ENCODE measurements around the gene FARS2. TPM values are rescaled to one million over a fixed set of nuclear protein-coding genes. Genes with fewer than 3 reads are reported as not detected.

Gene FARS2
- total and polyA plus RNA-seq, 5 experiments from 2014 or later, result 13.6 to 39.1 (median 28.1) TPM

DNA sequence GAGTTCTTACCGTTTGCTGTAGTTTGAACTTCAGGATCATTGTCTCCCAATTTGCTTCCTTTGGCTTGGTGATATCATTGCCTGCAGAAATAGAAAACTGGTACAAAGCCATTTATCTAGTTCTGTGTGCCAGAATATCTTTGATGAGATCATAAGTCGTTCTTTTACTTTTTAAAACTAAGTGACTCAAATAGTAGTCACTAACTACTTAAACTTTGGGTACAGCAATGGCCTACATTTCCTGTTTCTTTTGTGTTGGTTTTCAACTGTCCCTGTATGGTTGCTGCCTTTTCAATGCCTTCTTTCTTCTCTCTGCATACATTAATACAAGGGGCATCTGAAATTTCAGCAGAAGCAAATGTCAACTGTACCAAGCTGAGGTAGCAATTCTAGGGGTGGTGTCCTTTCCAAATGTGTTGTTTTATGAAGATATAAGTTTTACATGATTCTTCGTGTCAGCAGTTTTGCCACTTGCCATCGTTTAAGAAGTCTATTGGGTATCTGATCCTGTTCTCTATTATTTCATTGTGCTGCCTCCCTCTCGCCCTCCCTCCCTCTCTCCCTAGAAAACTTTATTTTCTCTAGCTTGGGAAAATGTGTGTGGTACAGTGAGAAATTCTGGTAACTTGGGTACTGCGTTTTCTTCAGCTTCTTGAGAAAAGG is 238.5 kb downstream of the FARS2 start:
- Mint-ChIP-seq H3K4me3 (peak overlapping the region in 1 of 10 donors; percentile 10), H3K27me3 (no peaks in the 10 kb centered on the region), H3K27ac (peak overlapping the region in 1 of 10 donors; percentile 9), H3K36me3 (peaks cover 0 to 13% (median 12%) of the 10 kb centered on the region in 3 donors), H3K9me3 (no peaks in the 10 kb centered on the region), H3K4me1 (peaks cover 7 to 28% (median 22%) of the 10 kb centered on the region in 4 donors)
- POLR2A ChIA-PET, result no interaction called here
- ATAC-seq (no peak), DNase-seq (no peak)

DNA sequence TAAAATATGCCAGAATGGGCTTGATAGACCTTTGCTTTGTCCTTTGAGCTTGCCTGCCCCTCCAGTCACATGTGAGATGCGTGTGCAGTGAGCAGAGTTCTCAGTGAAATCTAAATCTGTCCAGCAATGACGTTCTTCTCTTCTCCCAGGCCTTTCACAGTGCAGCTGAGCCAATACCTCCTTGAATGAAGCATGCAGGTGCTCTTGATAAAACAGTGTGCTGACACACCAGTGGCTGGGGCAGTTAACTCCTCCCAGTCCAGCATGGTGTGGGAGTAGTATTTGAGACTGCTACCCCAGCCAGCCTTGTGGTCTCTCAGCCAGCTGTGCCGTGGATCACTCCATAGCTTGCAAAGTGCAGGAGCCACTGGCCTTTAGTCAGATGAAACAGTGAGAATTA is 240.5 kb downstream of the FARS2 start:
- Mint-ChIP-seq H3K27ac (no peak overlapping the region), H3K36me3 (peaks cover 0 to 13% (median 12%) of the 10 kb centered on the region in 3 donors), H3K27me3 (no peaks in the 10 kb centered on the region), H3K9me3 (no peaks in the 10 kb centered on the region), H3K4me1 (peaks cover 10 to 45% (median 33%) of the 10 kb centered on the region in 4 donors), H3K4me3 (no peak overlapping the region)
- POLR2A ChIA-PET, result no interaction called here
- ATAC-seq (no peak), DNase-seq (no peak)

DNA sequence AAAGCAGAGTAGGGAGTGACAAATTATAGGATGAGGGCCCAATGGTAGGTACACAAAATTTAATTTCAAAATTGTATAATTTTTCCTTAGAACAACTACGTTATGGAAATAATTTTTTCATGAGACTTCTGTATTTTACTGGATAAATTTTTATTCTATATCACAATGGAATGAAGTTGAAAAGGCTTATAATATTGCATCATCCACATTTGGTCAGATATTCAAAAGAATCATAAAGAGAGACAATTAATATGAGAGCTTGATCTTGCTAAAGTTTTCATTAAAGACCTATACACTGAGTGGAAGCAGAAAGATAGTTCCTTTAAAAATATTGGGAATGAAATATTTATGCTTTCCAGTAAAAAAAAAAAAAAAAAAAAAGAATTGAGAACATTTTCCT is 242.8 kb downstream of the FARS2 start:
- Mint-ChIP-seq H3K9me3 (no peaks in the 10 kb centered on the region), H3K27ac (no peak overlapping the region), H3K27me3 (no peaks in the 10 kb centered on the region), H3K36me3 (peaks cover 0 to 15% (median 5%) of the 10 kb centered on the region in 3 donors), H3K4me3 (no peak overlapping the region), H3K4me1 (peaks cover 21 to 55% (median 42%) of the 10 kb centered on the region in 4 donors)
- POLR2A ChIA-PET, result interaction anchor here (0.6 kb wide), 1 partner anchor 312 kb away, joined by 3 read pairs; no protein-coding TSS in a partner anchor
- DNase-seq, result no peak
- ATAC-seq, result no peak

DNA sequence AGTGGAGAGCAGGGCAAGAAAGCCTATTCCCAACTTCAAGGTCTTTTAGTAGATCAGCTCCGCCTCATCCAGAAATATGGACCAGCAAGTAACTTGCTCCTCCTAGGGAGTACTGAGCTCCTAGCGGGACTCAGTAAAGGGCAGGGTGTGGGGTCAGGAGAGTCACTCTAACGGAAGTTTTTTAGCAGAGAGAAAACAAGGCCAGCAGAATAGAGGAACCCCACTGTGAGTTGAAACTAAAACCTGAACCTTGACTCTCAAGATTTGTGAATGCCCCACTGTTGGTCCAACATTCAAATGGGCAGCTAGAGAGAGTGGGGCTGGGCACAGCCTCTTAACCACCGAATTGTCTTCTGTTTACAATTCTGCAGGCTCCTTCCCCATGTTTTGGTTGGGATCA is 244.8 kb downstream of the FARS2 start:
- ATAC-seq, result no peak
- Mint-ChIP-seq H3K4me3 (peak overlapping the region in 7 of 10 donors; percentile 23 to 85 (median 69)), H3K27ac (peak overlapping the region; percentile 49 to 97 (median 83)), H3K9me3 (no peaks in the 10 kb centered on the region), H3K27me3 (no peaks in the 10 kb centered on the region), H3K36me3 (peaks cover 0 to 18% (median 0%) of the 10 kb centered on the region in 3 donors), H3K4me1 (peaks cover 18 to 44% (median 31%) of the 10 kb centered on the region in 4 donors)
- POLR2A ChIA-PET, result interaction anchor here (1.4 to 1.6 kb wide), 2 partner anchors 11 to 162 kb away, joined by 5 read pairs; no protein-coding TSS in a partner anchor
- no peak for DNase-seq

DNA sequence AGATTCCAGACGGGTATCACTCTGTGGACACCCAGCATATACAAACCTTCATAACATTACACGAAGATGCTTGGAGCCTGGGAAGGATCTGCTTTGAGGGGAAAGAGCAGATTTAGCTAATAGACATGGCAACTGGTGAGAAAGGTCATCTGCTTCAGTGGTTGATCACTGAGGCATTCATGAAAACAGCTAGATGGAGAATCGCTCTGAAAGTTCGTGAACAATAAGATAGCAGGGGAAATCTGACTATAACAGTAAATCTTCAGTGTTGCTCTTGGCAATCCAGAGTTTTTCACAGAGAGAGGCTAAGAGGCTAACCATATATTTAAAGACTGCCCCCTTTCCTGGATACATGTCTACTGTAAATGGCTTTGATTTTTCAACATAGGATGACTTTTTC is 245.3 kb downstream of the FARS2 start:
- ATAC-seq, result peak in 1 of 2 donors; percentile 30
- H3K27ac Mint-ChIP-seq, result peak overlapping the region; percentile 49 to 97 (median 84)
- peaks cover 0 to 18% (median 0%) of the 10 kb centered on the region in 3 donors for H3K36me3 Mint-ChIP-seq
- POLR2A ChIA-PET, result interaction anchor here (0.5 to 1.6 kb wide), 3 partner anchors 12 to 161 kb away, joined by 3 to 5 read pairs (median 5); no protein-coding TSS in a partner anchor
- H3K9me3 Mint-ChIP-seq, result no peaks in the 10 kb centered on the region
- H3K4me1 Mint-ChIP-seq, result peaks cover 18 to 44% (median 32%) of the 10 kb centered on the region in 4 donors
- no peaks in the 10 kb centered on the region for H3K27me3 Mint-ChIP-seq
- H3K4me3 Mint-ChIP-seq, result peak overlapping the region; percentile 48 to 85 (median 68)
- no peak for DNase-seq

DNA sequence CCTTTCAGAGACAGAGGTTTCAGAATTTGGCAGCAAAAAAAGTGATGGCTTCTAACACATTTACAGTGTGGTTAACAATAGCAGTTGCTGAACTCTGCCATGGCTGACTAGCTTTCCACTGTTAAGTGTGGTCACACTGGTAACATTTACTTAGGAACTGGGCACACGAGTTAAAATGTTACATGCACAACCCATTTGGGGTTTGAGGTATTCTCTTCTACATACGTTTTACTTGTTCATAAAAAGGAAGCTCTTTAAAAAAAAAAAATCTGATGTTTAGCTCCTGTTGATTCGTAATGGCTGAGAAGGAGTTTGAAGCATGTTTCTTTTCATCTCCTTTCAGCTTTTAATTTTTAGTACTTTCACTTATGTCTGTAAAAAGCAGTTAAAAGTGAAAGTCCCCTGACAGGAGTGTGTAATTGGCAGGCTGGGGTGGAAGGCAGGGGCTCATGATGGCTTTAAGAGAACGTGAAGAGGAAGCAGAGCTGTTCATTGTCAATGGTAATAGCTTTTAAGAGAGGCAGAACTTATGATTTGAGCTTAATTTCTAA is 245.9 kb downstream of the FARS2 start:
- no peaks in the 10 kb centered on the region for H3K9me3 Mint-ChIP-seq
- POLR2A ChIA-PET, result interaction anchor here (0.5 to 1.6 kb wide), 4 partner anchors 12 to 161 kb away, joined by 3 to 5 read pairs (median 4); no protein-coding TSS in a partner anchor
- H3K4me1 Mint-ChIP-seq, result peaks cover 18 to 41% (median 32%) of the 10 kb centered on the region in 4 donors
- DNase-seq (peak in 4 of 10 donors; percentile 6 to 58 (median 44)), ATAC-seq (peak; percentile 72 to 87)
- peak overlapping the region; percentile 48 to 85 (median 68) for H3K4me3 Mint-ChIP-seq
- H3K36me3 Mint-ChIP-seq, result peaks cover 0 to 16% (median 0%) of the 10 kb centered on the region in 3 donors
- peak overlapping the region; percentile 49 to 97 (median 84) for H3K27ac Mint-ChIP-seq
- H3K27me3 Mint-ChIP-seq, result no peaks in the 10 kb centered on the region

DNA sequence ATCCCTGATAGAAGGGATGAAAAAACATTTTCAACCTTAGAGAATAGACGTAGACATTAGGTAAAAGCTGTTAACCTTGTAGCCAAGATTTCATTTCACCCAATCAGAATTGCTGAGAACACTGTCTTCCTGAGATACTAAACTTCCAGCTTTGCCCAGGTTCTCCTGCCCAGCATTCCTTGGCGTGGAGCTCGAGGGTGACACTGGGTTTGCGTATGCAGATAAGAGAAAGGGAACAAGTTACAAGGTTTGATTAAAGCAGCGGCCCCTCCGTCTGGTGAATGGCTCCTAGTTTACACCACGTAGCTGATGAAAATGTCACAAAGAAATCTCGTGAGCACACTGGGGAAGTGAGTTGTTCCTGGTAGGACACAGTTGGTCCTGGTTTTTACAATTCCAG is 247.8 kb downstream of the FARS2 start:
- Mint-ChIP-seq H3K4me3 (no peak overlapping the region), H3K27ac (peak overlapping the region in 1 of 10 donors; percentile 74)

DNA sequence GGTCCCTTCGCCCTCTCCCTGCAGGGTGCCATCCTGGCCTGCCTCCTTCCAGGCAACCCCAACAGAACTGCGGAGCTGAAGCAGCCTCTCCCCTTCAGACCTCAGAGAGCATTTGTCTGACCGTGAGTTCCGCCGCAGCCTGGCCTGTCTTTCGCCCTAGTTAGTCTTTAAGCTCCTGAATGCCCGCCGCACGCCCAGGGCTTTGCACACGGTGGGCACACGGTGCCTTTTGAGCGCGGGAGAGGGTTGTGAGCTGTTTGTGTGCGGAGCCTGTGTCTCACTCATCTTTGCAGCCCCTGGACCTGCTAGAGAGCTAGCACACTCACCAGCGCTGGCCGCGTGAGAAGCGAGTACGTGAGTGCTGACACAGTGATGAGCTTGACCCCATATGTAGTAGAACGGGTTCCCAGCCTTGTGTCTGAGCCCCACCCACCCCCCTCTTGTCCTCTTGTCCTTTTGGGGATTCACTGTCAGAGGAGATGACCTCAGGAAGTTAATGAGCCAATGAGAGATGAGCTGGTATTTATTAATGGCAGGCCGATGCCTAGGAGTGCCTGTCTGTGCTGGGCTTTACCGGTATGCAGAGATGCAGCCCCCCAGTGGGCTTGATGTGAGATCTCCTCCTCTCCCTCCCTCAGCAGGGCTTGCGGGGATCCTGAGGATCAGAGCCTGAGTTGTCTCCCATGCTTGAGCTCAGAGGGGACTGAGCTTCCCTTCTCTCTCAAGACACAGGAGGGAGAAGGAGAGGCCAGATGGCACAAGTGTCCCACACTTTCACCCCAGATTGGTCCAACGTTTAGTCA is 249.2 kb downstream of the FARS2 start:
- H3K36me3 Mint-ChIP-seq, result peaks cover 0 to 16% (median 6%) of the 10 kb centered on the region in 3 donors
- no peaks in the 10 kb centered on the region for H3K27me3 Mint-ChIP-seq
- DNase-seq (no peak), ATAC-seq (no peak)
- peak overlapping the region in 3 of 10 donors; percentile 15 to 79 (median 61) for H3K27ac Mint-ChIP-seq
- POLR2A ChIA-PET, result interaction anchor here (0.8 kb wide), 1 partner anchor 9 kb away, joined by 3 read pairs; no protein-coding TSS in a partner anchor
- H3K4me1 Mint-ChIP-seq, result peaks cover 24 to 45% (median 33%) of the 10 kb centered on the region in 4 donors
- H3K9me3 Mint-ChIP-seq, result no peaks in the 10 kb centered on the region
- H3K4me3 Mint-ChIP-seq, result no peak overlapping the region

More for the DNA sequence above, 247.8 kb downstream of the FARS2 start:
- H3K36me3 Mint-ChIP-seq, result peaks cover 0 to 16% (median 1%) of the 10 kb centered on the region in 3 donors
- peaks cover 24 to 45% (median 37%) of the 10 kb centered on the region in 4 donors for H3K4me1 Mint-ChIP-seq
- no peaks in the 10 kb centered on the region for H3K27me3 Mint-ChIP-seq
- DNase-seq, result no peak
- POLR2A ChIA-PET, result interaction anchor here (1.2 kb wide), 1 partner anchor 12 kb away, joined by 4 read pairs; no protein-coding TSS in a partner anchor
- no peak for ATAC-seq
- no peaks in the 10 kb centered on the region for H3K9me3 Mint-ChIP-seq

DNA sequence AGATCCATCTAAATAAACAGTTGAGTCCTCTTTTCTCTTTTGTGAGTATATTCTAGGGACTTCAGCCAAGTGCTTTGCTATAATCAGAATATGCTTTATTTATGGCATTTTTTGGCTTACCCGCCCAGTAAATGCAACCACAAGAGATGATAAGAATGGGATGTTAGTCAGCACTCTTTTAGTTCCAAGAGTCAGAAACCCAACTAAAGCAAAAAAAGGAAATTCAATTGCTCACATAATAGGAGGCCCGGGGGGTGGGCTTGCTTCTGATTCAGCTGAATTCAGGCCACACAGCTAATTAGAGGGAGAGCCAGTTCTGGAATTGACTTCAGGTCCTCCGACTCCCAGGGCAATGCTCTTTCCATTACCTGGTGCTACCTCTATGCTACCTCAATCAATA is 250.6 kb downstream of the FARS2 start:
- Mint-ChIP-seq H3K27me3 (no peaks in the 10 kb centered on the region), H3K9me3 (no peaks in the 10 kb centered on the region), H3K27ac (peak overlapping the region in 1 of 10 donors; percentile 56), H3K36me3 (peaks cover 0 to 16% (median 6%) of the 10 kb centered on the region in 3 donors), H3K4me1 (peaks cover 23 to 44% (median 25%) of the 10 kb centered on the region in 4 donors), H3K4me3 (no peak overlapping the region)
- POLR2A ChIA-PET, result no interaction called here
- no peak for DNase-seq
- ATAC-seq, result no peak

DNA sequence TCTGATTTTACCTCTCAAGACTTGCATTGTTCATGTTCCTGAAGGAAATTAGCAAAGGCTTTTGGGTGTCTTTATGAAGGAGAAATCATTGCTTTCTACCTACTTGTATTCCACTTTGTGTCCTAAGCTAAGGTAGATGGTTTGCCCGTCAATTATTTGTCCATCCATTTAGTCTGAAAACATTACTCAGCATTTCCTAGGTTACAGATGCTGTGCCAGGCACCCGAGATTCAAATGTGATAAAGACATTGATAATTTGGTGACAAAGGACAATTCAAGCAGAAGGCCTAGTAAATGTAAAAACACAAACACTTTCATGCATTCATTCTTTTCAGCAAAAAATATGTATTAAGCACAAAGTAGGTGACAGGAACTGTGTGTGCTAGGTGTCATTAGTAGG is 251.1 kb downstream of the FARS2 start:
- POLR2A ChIA-PET, result no interaction called here
- ATAC-seq (no peak), DNase-seq (no peak)
- H3K9me3 Mint-ChIP-seq, result no peaks in the 10 kb centered on the region
- H3K4me1 Mint-ChIP-seq, result peaks cover 20 to 43% (median 24%) of the 10 kb centered on the region in 4 donors
- H3K27ac Mint-ChIP-seq, result peak overlapping the region in 1 of 10 donors; percentile 56
- no peak overlapping the region for H3K4me3 Mint-ChIP-seq
- H3K27me3 Mint-ChIP-seq, result no peaks in the 10 kb centered on the region
- H3K36me3 Mint-ChIP-seq, result peaks cover 0 to 16% (median 6%) of the 10 kb centered on the region in 3 donors

DNA sequence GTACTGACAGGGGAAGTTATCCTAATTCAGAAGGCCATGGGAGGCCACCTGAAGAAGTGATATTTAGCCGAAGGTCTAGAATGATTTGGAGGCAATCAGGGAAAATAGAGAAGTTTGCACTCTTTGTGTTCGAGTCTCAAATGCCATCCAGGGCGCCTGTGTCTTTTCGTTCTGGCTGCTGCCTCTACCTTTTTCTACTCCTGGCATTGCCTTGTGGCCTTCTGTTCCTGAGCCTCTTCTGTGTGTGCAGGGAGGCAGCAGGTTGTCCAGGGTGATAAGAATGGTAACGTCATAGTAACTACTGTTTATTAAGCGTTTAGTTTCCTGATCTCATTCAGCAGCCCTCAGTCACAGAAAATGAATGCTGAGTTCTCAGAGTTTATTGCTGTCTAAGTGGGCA is 252.1 kb downstream of the FARS2 start:
- POLR2A ChIA-PET, result no interaction called here
- H3K9me3 Mint-ChIP-seq, result no peaks in the 10 kb centered on the region
- H3K36me3 Mint-ChIP-seq, result peaks cover 0 to 13% (median 6%) of the 10 kb centered on the region in 3 donors
- peaks cover 22 to 41% (median 25%) of the 10 kb centered on the region in 4 donors for H3K4me1 Mint-ChIP-seq
- no peak overlapping the region for H3K4me3 Mint-ChIP-seq
- ATAC-seq (no peak), DNase-seq (no peak)
- no peak overlapping the region for H3K27ac Mint-ChIP-seq
- H3K27me3 Mint-ChIP-seq, result no peaks in the 10 kb centered on the region

DNA sequence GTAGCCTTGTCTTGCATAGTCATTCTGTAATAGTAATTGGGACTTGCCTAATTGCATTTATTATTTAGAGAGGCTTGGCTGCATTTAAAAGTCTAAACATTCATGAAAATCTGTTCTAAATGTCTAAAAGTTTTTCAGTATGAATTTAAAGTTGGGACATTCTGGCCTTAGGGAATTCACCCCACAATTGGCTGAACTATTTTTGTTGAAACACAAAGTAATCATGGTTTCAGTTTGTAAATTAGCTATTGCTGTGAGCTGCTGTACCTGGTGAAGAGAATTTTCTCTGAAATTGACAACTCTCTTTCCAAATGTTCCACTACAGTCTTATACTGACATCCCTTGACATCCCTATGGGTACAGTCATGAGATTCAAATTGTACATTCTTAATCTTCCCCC is 253.0 kb downstream of the FARS2 start:
- ATAC-seq (no peak), DNase-seq (no peak)
- no peaks in the 10 kb centered on the region for H3K9me3 Mint-ChIP-seq
- H3K36me3 Mint-ChIP-seq, result peaks cover 0 to 9% (median 8%) of the 10 kb centered on the region in 3 donors
- H3K27ac Mint-ChIP-seq, result no peak overlapping the region
- no peak overlapping the region for H3K4me3 Mint-ChIP-seq
- H3K4me1 Mint-ChIP-seq, result peaks cover 23 to 43% (median 31%) of the 10 kb centered on the region in 4 donors
- POLR2A ChIA-PET, result interaction anchor here (0.7 kb wide), 1 partner anchor 42 kb away, joined by 3 read pairs; no protein-coding TSS in a partner anchor
- H3K27me3 Mint-ChIP-seq, result no peaks in the 10 kb centered on the region

Data from naive thymus-derived CD8-positive, alpha-beta T cell (primary cell).